Activated naive CD4-positive, alpha-beta T cell treated with anti-CD3 and anti-CD28 coated beads, Interleukin-2, amount 50 U/mL, for 72 hours (primary cell): ENCODE data around the gene LRBA. TPM values are rescaled to one million over a fixed set of nuclear protein-coding genes. Genes with fewer than 3 reads are reported as not detected.
A peak's percentile ranks its signal among the peaks of the same experiment; 100 is the strongest.
"Not testable (repeated sequence)": the region's sequence is repeated elsewhere in the genome, so short reads cannot be mapped to it uniquely, and the experiment has no call there.

Source experiments
- ATAC-seq, 2 donors: fragments of 150-1000 bp; cut with Tn5 transposase; 2 replicates each; pipeline ENCODE4 v1.10.0; 2021; ENCODE audit warnings: mild to moderate bottlenecking in 2 of 2, moderate library complexity in 2 of 2
- DNase-seq, 2 donors: peaks; one replicate each; pipeline ENCODE4 v3.0.0; 2021 to 2022; ENCODE audit warnings: low spot score in 2 of 2
- H3K27ac Mint-ChIP-seq, 2 donors: one replicate each; pipeline ENCODE4 v1.8.0; 2022; ENCODE audit warnings: mild to moderate bottlenecking in 2 of 2, mixed read lengths in 2 of 2
- H3K36me3 Mint-ChIP-seq, 2 donors: one replicate each; pipeline ENCODE4 v1.8.0; 2022; ENCODE audit warnings: mixed read lengths in 2 of 2
- H3K9me3 Mint-ChIP-seq, 2 donors: one replicate each; pipeline ENCODE4 v1.8.0; 2022; ENCODE audit warnings: mixed read lengths in 2 of 2
- total RNA-seq, 2 donors: library from RNA; stranded (reverse); gene quantifications; one replicate each; pipeline ENCODE4 v1.2.3, GENCODE V29; 2022

LRBA gene
- total RNA-seq, 2 donors from 2014 or later, result 72.0 to 77.9 TPM

- H3K36me3 Mint-ChIP-seq, result peaks cover 28 to 58% of the 10 kb centered on the region in 2 donors
- DNase-seq (no peak), ATAC-seq (no peak)
- H3K9me3 Mint-ChIP-seq, result no peaks in the 10 kb centered on the region
- no peak overlapping the region for H3K27ac Mint-ChIP-seq
These were observed 433.4 kb downstream of the LRBA start for GRCh38 chr4:150581641-150582051.

GRCh38 chr4:150581056-150581605 lies 434.0 kb downstream of the LRBA start:
- no peak for DNase-seq
- H3K36me3 Mint-ChIP-seq, result peaks cover 28 to 54% of the 10 kb centered on the region in 2 donors
- H3K27ac Mint-ChIP-seq, result no peak overlapping the region
- no peak for ATAC-seq
- H3K9me3 Mint-ChIP-seq, result no peaks in the 10 kb centered on the region

- Mint-ChIP-seq H3K36me3 (peaks cover 28 to 46% of the 10 kb centered on the region in 2 donors), H3K27ac (no peak overlapping the region), H3K9me3 (no peaks in the 10 kb centered on the region)
- DNase-seq (no peak), ATAC-seq (no peak)
These were observed 434.8 kb downstream of the LRBA start for GRCh38 chr4:150580306-150580705.

- no peak overlapping the region for H3K27ac Mint-ChIP-seq
- peaks cover 28 to 46% of the 10 kb centered on the region in 2 donors for H3K36me3 Mint-ChIP-seq
- H3K9me3 Mint-ChIP-seq, result no peaks in the 10 kb centered on the region
These were observed 435.4 kb downstream of the LRBA start for GRCh38 chr4:150579551-150580234.

GRCh38 chr4:150578745-150579501 lies 436.2 kb downstream of the LRBA start:
- ATAC-seq, result no peak
- no peaks in the 10 kb centered on the region for H3K9me3 Mint-ChIP-seq
- no peak for DNase-seq
- H3K27ac Mint-ChIP-seq, result no peak overlapping the region
- peaks cover 26 to 42% of the 10 kb centered on the region in 2 donors for H3K36me3 Mint-ChIP-seq

More at GRCh38 chr4:150579551-150580234, 435.4 kb downstream of the LRBA start:
- DNase-seq (no peak), ATAC-seq (no peak)

- ATAC-seq, result no peak
- Mint-ChIP-seq H3K27ac (no peak overlapping the region), H3K9me3 (no peaks in the 10 kb centered on the region), H3K36me3 (peaks cover 14 to 32% of the 10 kb centered on the region in 2 donors)
- DNase-seq, result no peak
These were observed 437.3 kb downstream of the LRBA start for GRCh38 chr4:150577796-150578195.

GRCh38 chr4:150574678-150575077 lies 440.4 kb downstream of the LRBA start:
- Mint-ChIP-seq H3K9me3 (no peaks in the 10 kb centered on the region), H3K27ac (no peak overlapping the region), H3K36me3 (peaks cover 6 to 10% of the 10 kb centered on the region in 2 donors)
- no peak for ATAC-seq
- DNase-seq, result no peak

GRCh38 chr4:150573534-150573933 lies 441.6 kb downstream of the LRBA start:
- DNase-seq (no peak), ATAC-seq (peak; percentile 13 to 61)
- H3K27ac Mint-ChIP-seq, result no peak overlapping the region
- peaks cover 0 to 5% of the 10 kb centered on the region in 2 donors for H3K36me3 Mint-ChIP-seq
- no peaks in the 10 kb centered on the region for H3K9me3 Mint-ChIP-seq

GRCh38 chr4:150572704-150573504 lies 442.2 kb downstream of the LRBA start:
- Mint-ChIP-seq H3K36me3 (peaks cover 0 to 5% of the 10 kb centered on the region in 2 donors), H3K27ac (no peak overlapping the region), H3K9me3 (no peaks in the 10 kb centered on the region)
- DNase-seq, result no peak
- no peak for ATAC-seq

- DNase-seq (no peak), ATAC-seq (no peak)
- H3K36me3 Mint-ChIP-seq, result peaks cover 9 to 12% of the 10 kb centered on the region in 2 donors
- H3K27ac Mint-ChIP-seq, result no peak overlapping the region
- H3K9me3 Mint-ChIP-seq, result no peaks in the 10 kb centered on the region
These were observed 444.2 kb downstream of the LRBA start for GRCh38 chr4:150570862-150571261.

- ATAC-seq (no peak), DNase-seq (no peak)
- Mint-ChIP-seq H3K9me3 (peaks cover 0 to 1% of the 10 kb centered on the region in 2 donors), H3K36me3 (peaks cover 11 to 15% of the 10 kb centered on the region in 2 donors), H3K27ac (no peak overlapping the region)
These were observed 445.0 kb downstream of the LRBA start for GRCh38 chr4:150569998-150570535.

- no peak for ATAC-seq
- no peak for DNase-seq
- Mint-ChIP-seq H3K36me3 (peaks cover 16 to 20% of the 10 kb centered on the region in 2 donors), H3K9me3 (peaks cover 0 to 4% of the 10 kb centered on the region in 2 donors), H3K27ac (no peak overlapping the region)
These were observed 445.6 kb downstream of the LRBA start for GRCh38 chr4:150569384-150569987.

GRCh38 chr4:150567070-150567469 lies 448.0 kb downstream of the LRBA start:
- DNase-seq (no peak), ATAC-seq (no peak)
- Mint-ChIP-seq H3K27ac (no peak overlapping the region), H3K36me3 (peaks cover 16 to 22% of the 10 kb centered on the region in 2 donors), H3K9me3 (peaks cover 0 to 4% of the 10 kb centered on the region in 2 donors)

- H3K27ac Mint-ChIP-seq, DNase-seq, H3K9me3 Mint-ChIP-seq, ATAC-seq: not testable (repeated sequence)
- H3K36me3 Mint-ChIP-seq, result peaks cover 16 to 22% of the 10 kb centered on the region in 2 donors
These were observed 450.1 kb downstream of the LRBA start for GRCh38 chr4:150564967-150565366.

- DNase-seq, result no peak
- Mint-ChIP-seq H3K27ac (no peak overlapping the region), H3K36me3 (peaks cover 15 to 20% of the 10 kb centered on the region in 2 donors), H3K9me3 (peaks cover 0 to 4% of the 10 kb centered on the region in 2 donors)
- ATAC-seq, result no peak
These were observed 452.3 kb downstream of the LRBA start for GRCh38 chr4:150562751-150563150.

GRCh38 chr4:150562250-150562649 lies 452.8 kb downstream of the LRBA start:
- Mint-ChIP-seq H3K27ac (no peak overlapping the region), H3K36me3 (peaks cover 10 to 20% of the 10 kb centered on the region in 2 donors), H3K9me3 (peaks cover 0 to 4% of the 10 kb centered on the region in 2 donors)
- no peak for DNase-seq
- ATAC-seq, result no peak
